Endothelial cell (in vitro differentiated cells): ENCODE data around the gene RD3L. TPM values are rescaled to one million over a fixed set of nuclear protein-coding genes. Genes with fewer than 3 reads are reported as not detected.

Experiments used
- DNase-seq: peaks from one replicate; pipeline ENCODE4 v3.0.0; 2021; ENCODE audit warnings: low spot score
- H3K27ac Mint-ChIP-seq: one replicate; pipeline ENCODE4 v1.8.0; 2021; ENCODE audit warnings: mixed read lengths, inconsistent platforms; ENCODE audit not compliant: unreplicated experiment
- H3K27me3 Mint-ChIP-seq: one replicate; pipeline ENCODE4 v1.8.0; 2021; ENCODE audit warnings: mild to moderate bottlenecking, moderate library complexity, mixed read lengths, inconsistent platforms; ENCODE audit not compliant: unreplicated experiment
- H3K36me3 Mint-ChIP-seq: one replicate; pipeline ENCODE4 v1.8.0; 2021; ENCODE audit warnings: mild to moderate bottlenecking, low read depth, mixed read lengths, inconsistent platforms; ENCODE audit not compliant: unreplicated experiment
- H3K4me1 Mint-ChIP-seq: one replicate; pipeline ENCODE4 v1.8.0; 2021; ENCODE audit warnings: mild to moderate bottlenecking, mixed read lengths, inconsistent platforms; ENCODE audit not compliant: unreplicated experiment
- H3K4me3 Mint-ChIP-seq: one replicate; pipeline ENCODE4 v1.8.0; 2021; ENCODE audit warnings: mild to moderate bottlenecking, mixed read lengths, inconsistent platforms; ENCODE audit not compliant: unreplicated experiment
- H3K9me3 Mint-ChIP-seq: one replicate; pipeline ENCODE4 v1.8.0; 2021; ENCODE audit warnings: mixed read lengths, inconsistent platforms; ENCODE audit not compliant: unreplicated experiment
- CTCF ChIP-seq: fragments of 200-600 bp; sonication (generic); IDR thresholded peaks from one replicate; pipeline ENCODE4 v1.5.0; 2021; ENCODE audit warnings: antibody characterized with exemption; ENCODE audit not compliant: unreplicated experiment
- total RNA-seq: library from RNA; stranded (reverse); fragmentation: NEBNext Ultra II Directional; extraction: Animal tissue kit (Norgen Biotek cat#: 25700); gene quantifications from one replicate; pipeline ENCODE4 v1.2.1, GENCODE V29; 2021; ENCODE audit not compliant: unreplicated experiment

Gene RD3L
- total RNA-seq, 1 donor from 2014 or later, result not detected

- Mint-ChIP-seq H3K4me1 (peaks cover 3% of the 10 kb centered on the region), H3K4me3 (no peak overlapping the region), H3K36me3 (peaks cover 10% of the 10 kb centered on the region), H3K9me3 (no peaks in the 10 kb centered on the region), H3K27ac (peak overlapping the region; percentile 58), H3K27me3 (peaks cover 6% of the 10 kb centered on the region)
- no peak for TF ChIP-seq CTCF
- DNase-seq, result no peak
Observed at GRCh38 chr14:103897075-103897947, 45.0 kb downstream of the RD3L start.

GRCh38 chr14:103896578-103896977, 45.8 kb downstream of the RD3L start:
- H3K4me1 Mint-ChIP-seq, result peaks cover 3% of the 10 kb centered on the region
- peaks cover 6% of the 10 kb centered on the region for H3K27me3 Mint-ChIP-seq
- no peaks in the 10 kb centered on the region for H3K9me3 Mint-ChIP-seq
- no peak for DNase-seq
- no peak overlapping the region for H3K27ac Mint-ChIP-seq
- H3K4me3 Mint-ChIP-seq, result peak overlapping the region; percentile 29
- peaks cover 10% of the 10 kb centered on the region for H3K36me3 Mint-ChIP-seq
- no peak for TF ChIP-seq CTCF

- peaks cover 9% of the 10 kb centered on the region for H3K27me3 Mint-ChIP-seq
- no peak overlapping the region for H3K27ac Mint-ChIP-seq
- H3K36me3 Mint-ChIP-seq, result peaks cover 10% of the 10 kb centered on the region
- TF ChIP-seq CTCF, result no peak
- H3K4me1 Mint-ChIP-seq, result peaks cover 3% of the 10 kb centered on the region
- no peaks in the 10 kb centered on the region for H3K9me3 Mint-ChIP-seq
- DNase-seq, result no peak
- H3K4me3 Mint-ChIP-seq, result no peak overlapping the region
Observed at GRCh38 chr14:103894723-103895059, 47.6 kb downstream of the RD3L start.

- Mint-ChIP-seq H3K4me1 (peaks cover 3% of the 10 kb centered on the region), H3K9me3 (no peaks in the 10 kb centered on the region), H3K4me3 (no peak overlapping the region), H3K36me3 (peaks cover 10% of the 10 kb centered on the region), H3K27ac (no peak overlapping the region), H3K27me3 (peaks cover 9% of the 10 kb centered on the region)
- DNase-seq, result no peak
- no peak for TF ChIP-seq CTCF
Observed at GRCh38 chr14:103894034-103894722, 48.2 kb downstream of the RD3L start.

- Mint-ChIP-seq H3K27me3 (peaks cover 7% of the 10 kb centered on the region), H3K4me1 (peaks cover 3% of the 10 kb centered on the region), H3K36me3 (peaks cover 5% of the 10 kb centered on the region), H3K27ac (no peak overlapping the region), H3K4me3 (no peak overlapping the region), H3K9me3 (no peaks in the 10 kb centered on the region)
- no peak for DNase-seq
- no peak for TF ChIP-seq CTCF
Observed at GRCh38 chr14:103892247-103892646, 50.1 kb downstream of the RD3L start.
